HepG2 (cell line): ENCODE data around the gene MAJIN. TPM values are rescaled to one million over a fixed set of nuclear protein-coding genes. Genes with fewer than 3 reads are reported as not detected.
A peak's percentile ranks its signal among the peaks of the same experiment; 100 is the strongest.
"Not testable (repeated sequence)": the region's sequence is repeated elsewhere in the genome, so short reads cannot be mapped to it uniquely, and the experiment has no call there.

Experiments
- ATAC-seq: fragments of 200-7000 bp; cut with Tn5 transposase; 3 replicates; pipeline ENCODE4 v1.9.1; 2020; ENCODE audit warnings: mild to moderate bottlenecking, moderate library complexity
- BruUV-seq: library from RNA; stranded (reverse); fragments of 400-500 nt; replicated peaks from 2 replicates; lab custom pipeline; 2021; lab: Mats Ljungman, UMichigan
- CTCF ChIA-PET: fragments of 300-600 bp; formaldehyde crosslinking; extraction: SDS; loops from one replicate; lab custom pipeline; 2021; ENCODE audit warnings: low total read pairs, inconsistent platforms, low intra/inter-chr PET ratio; lab: Yijun Ruan, JAX
- POLR2A ChIA-PET: fragments of 350-600 bp; sonication (Branson Sonifier 250); formaldehyde crosslinking; loops from one replicate; lab custom pipeline; 2020; ENCODE audit warnings: antibody characterized with exemption, inconsistent platforms; lab: Yijun Ruan, JAX
- DNase-seq: peaks from one replicate; pipeline ENCODE4 v3.0.0-alpha.2; 2015; ENCODE audit warnings: low spot score
- FAIRE-seq: peaks from 3 replicates; lab custom pipeline; 2011; peaks lifted over from hg19 to GRCh38; lab: Jason Lieb, UNC
- H2AFZ ChIP-seq: one replicate; pipeline ENCODE4 v1.6.1; 2011; ENCODE audit warnings: low read length, inconsistent platforms
- H3K27ac ChIP-seq: fragments of 300-600 bp; 3 replicates; pipeline ENCODE4 v1.8.0; 2011; ENCODE audit warnings: mixed run types, mild to moderate bottlenecking, mixed read lengths, low read length, inconsistent platforms; ENCODE audit not compliant: insufficient read depth; ENCODE audit errors: extremely low read length
- H3K27me3 ChIP-seq, 2 experiments: fragments of 200-600 bp in 1 of 2; 2 replicates in 1 of 2; 3 replicates in 1 of 2; pipeline versions ENCODE4 v1.6.0 to v1.8.0; 2011; ENCODE audit warnings: low read length in 2 of 2, mild to moderate bottlenecking in 2 of 2, moderate library complexity in 2 of 2, inconsistent platforms in 1 of 2; ENCODE audit not compliant: insufficient read depth in 2 of 2, control insufficient read depth in 1 of 2
- H3K36me3 ChIP-seq, 2 experiments: fragments of 200-600 bp in 1 of 2; replicated peaks in 1 of 2; 2 replicates in 1 of 2; 3 replicates in 1 of 2; pipeline versions ENCODE4 v1.5.1 to v1.8.0; 2011; ENCODE audit warnings: low read length in 2 of 2, inconsistent platforms in 1 of 2; ENCODE audit not compliant: insufficient read depth in 2 of 2, control insufficient read depth in 1 of 2
- H3K4me1 ChIP-seq: 2 replicates; pipeline ENCODE4 v1.5.1; 2012; ENCODE audit warnings: low read length, inconsistent platforms; ENCODE audit not compliant: insufficient read depth
- H3K4me2 ChIP-seq: 2 replicates; pipeline ENCODE4 v1.6.0; 2011; ENCODE audit warnings: low read depth, low read length, inconsistent platforms
- H3K4me3 ChIP-seq, 3 experiments: fragments of 200-600 bp in 1 of 3; sonication (generic), shearing (Covaris generic) in 1 of 3; replicated peaks in 1 of 3; 2 replicates each; pipeline ENCODE4 v1.5.1; 2011 to 2016; ENCODE audit warnings: low read length in 3 of 3, inconsistent platforms in 2 of 3, low read depth in 2 of 3, mild to moderate bottlenecking in 2 of 3, control low read depth in 1 of 3, mixed read lengths in 1 of 3; ENCODE audit not compliant: insufficient read depth in 1 of 3
- H3K79me2 ChIP-seq: one replicate; pipeline ENCODE4 v1.6.1; 2011; ENCODE audit warnings: low read length, inconsistent platforms; ENCODE audit not compliant: insufficient read depth
- H3K9ac ChIP-seq: 2 replicates; pipeline ENCODE4 v1.6.0; 2011; ENCODE audit warnings: mild to moderate bottlenecking, low read depth, low read length, inconsistent platforms; ENCODE audit not compliant: insufficient read depth
- H3K9me3 ChIP-seq: 2 replicates; pipeline ENCODE4 v1.5.1; 2012; ENCODE audit warnings: mild to moderate bottlenecking, low read length
- H4K20me1 ChIP-seq: 2 replicates; pipeline ENCODE4 v1.6.0; 2011; ENCODE audit warnings: inconsistent platforms, mild to moderate bottlenecking, low read length, moderate library complexity; ENCODE audit not compliant: insufficient read depth
- ATF1 ChIP-seq: IDR thresholded peaks from 2 replicates; pipeline ENCODE4 v1.6.1; 2016; ENCODE audit warnings: mild to moderate bottlenecking, control low read depth
- CREB3 ChIP-seq: sonication (generic); formaldehyde crosslinking; IDR thresholded peaks from 2 replicates; pipeline ENCODE4 v1.5.0; 2020; ENCODE audit warnings: missing genetic modification reagents
- HNF4G ChIP-seq, 2 experiments: sonication (generic) in 1 of 2; formaldehyde crosslinking in 1 of 2; IDR thresholded peaks; 2 replicates each; pipeline versions ENCODE4 v1.4.0 to v1.6.1; 2011 to 2020; ENCODE audit warnings: borderline replicate concordance in 2 of 2, low read depth in 2 of 2, mild to moderate bottlenecking in 2 of 2, low read length in 1 of 2, missing genetic modification reagents in 1 of 2, moderate library complexity in 1 of 2
- HNRNPK ChIP-seq: fragments of 200-400 bp; formaldehyde crosslinking; IDR thresholded peaks from 2 replicates; pipeline ENCODE4 v1.6.1; 2018; ENCODE audit warnings: low read length, low read depth, moderate library complexity, mild to moderate bottlenecking; ENCODE audit not compliant: poor library complexity, severe bottlenecking
- KDM5A ChIP-seq: fragments of 200-600 bp; sonication (generic); IDR thresholded peaks from 2 replicates; pipeline ENCODE4 v1.7.0; 2018; ENCODE audit warnings: antibody characterized with exemption, mild to moderate bottlenecking, low read length, borderline replicate concordance
- MAZ ChIP-seq, 2 experiments: sonication (generic) in 1 of 2; formaldehyde crosslinking in 1 of 2; IDR thresholded peaks; 2 replicates each; pipeline versions ENCODE4 v1.5.0 to v1.6.1; 2012 to 2020; ENCODE audit warnings: low read depth in 2 of 2, mild to moderate bottlenecking in 2 of 2, borderline replicate concordance in 1 of 2, improper control_type of control experiment in 1 of 2, low read length in 1 of 2, missing genetic modification reagents in 1 of 2, moderate library complexity in 1 of 2
- MED1 ChIP-seq: sonication (generic); formaldehyde crosslinking; IDR thresholded peaks from 2 replicates; pipeline ENCODE4 v1.4.0; 2020; ENCODE audit warnings: missing genetic modification reagents
- NR3C1 ChIP-seq: sonication (generic); formaldehyde crosslinking; IDR thresholded peaks from 2 replicates; pipeline ENCODE4 v1.4.0; 2020; ENCODE audit warnings: missing genetic modification reagents
- ZNF383 ChIP-seq: sonication (generic); formaldehyde crosslinking; IDR thresholded peaks from 2 replicates; pipeline ENCODE4 v1.4.0; 2020; ENCODE audit warnings: missing genetic modification reagents, mild to moderate bottlenecking, borderline replicate concordance
- ZNF562 ChIP-seq: sonication (generic); formaldehyde crosslinking; IDR thresholded peaks from 2 replicates; pipeline ENCODE4 v1.8.0; 2022; ENCODE audit warnings: missing genetic modification reagents, borderline replicate concordance
- ZSCAN25 ChIP-seq: sonication (generic); formaldehyde crosslinking; IDR thresholded peaks from 2 replicates; pipeline ENCODE4 v1.8.0; 2022; ENCODE audit warnings: mild to moderate bottlenecking, missing genetic modification reagents
- WGBS: methylation state at CpG from one replicate; pipeline ENCODE4 v1.1.6; 2017; ENCODE audit warnings: low lambda C conversion rate; 5-methylcytosine and 5-hydroxymethylcytosine counted together
- in situ Hi-C: cut with HindIII; loops from 2 replicates; pipeline ENCODE4 v1.10.0; 2017; ENCODE audit warnings: low pct_unique_long_range_greater_than_20kb; ENCODE audit not compliant: extremely low pct_ligation_motif_present
- intact Hi-C: fragments of 100-400 bp; cut with micrococcal nuclease; formaldehyde crosslinking; loops from one replicate; pipeline ENCODE4 v1.10.0; 2022; ENCODE audit not compliant: unreplicated experiment
- polyA plus RNA-seq, 8 experiments: library from polyadenylated mRNA; depleted of rRNA in 3 of 8; stranded (reverse) in 7 of 8; unstranded in 1 of 8; fragments of >200 nt; fragmentation: Illumina TruSeq in 4 of 8; extraction: Trizol in 4 of 8; gene quantifications; 2 replicates each; pipeline versions ENCODE4 v1.2.1 to v1.2.3, GENCODE V29; 2011 to 2016; ENCODE audit warnings: low read depth in 4 of 8, missing spikeins in 1 of 8, mixed read lengths in 1 of 8; ENCODE audit not compliant: insufficient read depth in 1 of 8
- total RNA-seq, 5 experiments: library from RNA; depleted of rRNA; stranded (reverse); fragments of >200 nt; fragmentation: Illumina TruSeq; extraction: Trizol; gene quantifications; 2 replicates each; pipeline ENCODE4 v1.2.3, GENCODE V29; 2016; ENCODE audit warnings: low read depth in 1 of 5
- TF ChIP-seq, protein P1 (sequence below): sonication (generic); formaldehyde crosslinking; IDR thresholded peaks from 2 replicates; pipeline ENCODE4 v1.4.0; 2020; ENCODE audit warnings: mild to moderate bottlenecking, missing genetic modification reagents
- TF ChIP-seq, protein P2 (sequence below): sonication (generic); formaldehyde crosslinking; conservative IDR thresholded peaks from 2 replicates; pipeline ENCODE4 v1.4.0; 2020; ENCODE audit warnings: mild to moderate bottlenecking, missing genetic modification reagents, moderate library complexity

The MAJIN gene
- total and polyA plus RNA-seq, 2 of the 13 experiments (the other 11 are each of a cell fraction or from before 2014, with no cell fraction given): not detected

DNA sequence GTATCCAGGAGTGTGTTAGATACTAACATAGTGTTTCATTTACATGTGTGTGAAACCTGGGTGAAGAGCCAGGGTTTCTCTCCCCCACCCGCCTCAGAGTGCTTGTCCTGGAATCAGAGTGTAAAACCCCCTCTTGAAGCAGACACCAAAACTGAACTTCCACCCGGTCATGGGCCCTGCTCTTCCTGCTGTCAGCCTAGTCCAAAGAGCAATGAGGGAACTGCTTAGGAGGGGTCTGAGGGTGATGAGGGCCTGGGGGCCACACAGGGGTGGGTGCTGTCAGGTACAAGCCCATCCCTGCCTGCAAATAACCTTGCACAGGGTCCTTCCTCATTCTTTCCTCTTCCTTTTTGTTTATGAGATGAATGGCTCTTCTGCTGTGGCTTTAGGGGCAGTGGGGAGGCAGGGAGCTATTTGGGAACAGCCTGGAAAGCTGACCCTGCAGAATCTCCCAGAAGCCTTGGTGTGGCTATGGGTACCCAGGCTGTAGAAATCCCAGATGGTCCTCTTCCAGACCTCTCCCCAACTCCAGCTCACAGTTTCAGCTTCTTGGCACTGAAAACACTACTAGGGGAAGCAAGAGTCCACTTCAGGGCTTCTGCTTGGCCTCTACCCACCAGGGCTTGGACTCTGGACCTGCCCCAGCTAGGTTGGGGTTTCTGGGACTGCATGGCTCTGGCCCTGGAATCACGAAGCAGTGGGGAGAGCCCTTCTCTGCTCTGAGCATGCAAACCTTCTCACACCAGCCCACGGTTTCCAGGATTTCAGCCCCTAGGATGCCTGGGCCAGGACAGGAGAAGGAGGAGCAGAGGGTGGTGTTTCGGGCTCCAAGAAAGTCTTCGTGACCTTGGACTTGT lies 16.3 kb upstream of the MAJIN start (continued):
- TF ChIP-seq, protein P1, sequence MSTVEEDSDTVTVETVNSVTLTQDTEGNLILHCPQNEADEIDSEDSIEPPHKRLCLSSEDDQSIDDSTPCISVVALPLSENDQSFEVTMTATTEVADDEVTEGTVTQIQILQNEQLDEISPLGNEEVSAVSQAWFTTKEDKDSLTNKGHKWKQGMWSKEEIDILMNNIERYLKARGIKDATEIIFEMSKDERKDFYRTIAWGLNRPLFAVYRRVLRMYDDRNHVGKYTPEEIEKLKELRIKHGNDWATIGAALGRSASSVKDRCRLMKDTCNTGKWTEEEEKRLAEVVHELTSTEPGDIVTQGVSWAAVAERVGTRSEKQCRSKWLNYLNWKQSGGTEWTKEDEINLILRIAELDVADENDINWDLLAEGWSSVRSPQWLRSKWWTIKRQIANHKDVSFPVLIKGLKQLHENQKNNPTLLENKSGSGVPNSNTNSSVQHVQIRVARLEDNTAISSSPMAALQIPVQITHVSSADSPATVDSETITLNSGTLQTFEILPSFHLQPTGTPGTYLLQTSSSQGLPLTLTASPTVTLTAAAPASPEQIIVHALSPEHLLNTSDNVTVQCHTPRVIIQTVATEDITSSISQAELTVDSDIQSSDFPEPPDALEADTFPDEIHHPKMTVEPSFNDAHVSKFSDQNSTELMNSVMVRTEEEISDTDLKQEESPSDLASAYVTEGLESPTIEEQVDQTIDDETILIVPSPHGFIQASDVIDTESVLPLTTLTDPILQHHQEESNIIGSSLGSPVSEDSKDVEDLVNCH (CRISPR knock-in tag): no peak
- no peak for TF ChIP-seq NR3C1 (CRISPR knock-in tag)
- TF ChIP-seq ZNF562: no peak
- no peak for TF ChIP-seq CREB3 (CRISPR knock-in tag)
- TF ChIP-seq HNF4G (IDR thresholded peaks at IDR 0.05; ENCODE audit: borderline replicate concordance, low read depth, low read length): peak; percentile 25; the same call in 1 of the 2 replicates
- no peak for TF ChIP-seq HNF4G (CRISPR knock-in tag; IDR thresholded peaks at IDR 0.05; ENCODE audit: borderline replicate concordance, low read depth)
- TF ChIP-seq ZNF383 (CRISPR knock-in tag): no peak
- no peak for TF ChIP-seq HNRNPK
- TF ChIP-seq, protein P2, sequence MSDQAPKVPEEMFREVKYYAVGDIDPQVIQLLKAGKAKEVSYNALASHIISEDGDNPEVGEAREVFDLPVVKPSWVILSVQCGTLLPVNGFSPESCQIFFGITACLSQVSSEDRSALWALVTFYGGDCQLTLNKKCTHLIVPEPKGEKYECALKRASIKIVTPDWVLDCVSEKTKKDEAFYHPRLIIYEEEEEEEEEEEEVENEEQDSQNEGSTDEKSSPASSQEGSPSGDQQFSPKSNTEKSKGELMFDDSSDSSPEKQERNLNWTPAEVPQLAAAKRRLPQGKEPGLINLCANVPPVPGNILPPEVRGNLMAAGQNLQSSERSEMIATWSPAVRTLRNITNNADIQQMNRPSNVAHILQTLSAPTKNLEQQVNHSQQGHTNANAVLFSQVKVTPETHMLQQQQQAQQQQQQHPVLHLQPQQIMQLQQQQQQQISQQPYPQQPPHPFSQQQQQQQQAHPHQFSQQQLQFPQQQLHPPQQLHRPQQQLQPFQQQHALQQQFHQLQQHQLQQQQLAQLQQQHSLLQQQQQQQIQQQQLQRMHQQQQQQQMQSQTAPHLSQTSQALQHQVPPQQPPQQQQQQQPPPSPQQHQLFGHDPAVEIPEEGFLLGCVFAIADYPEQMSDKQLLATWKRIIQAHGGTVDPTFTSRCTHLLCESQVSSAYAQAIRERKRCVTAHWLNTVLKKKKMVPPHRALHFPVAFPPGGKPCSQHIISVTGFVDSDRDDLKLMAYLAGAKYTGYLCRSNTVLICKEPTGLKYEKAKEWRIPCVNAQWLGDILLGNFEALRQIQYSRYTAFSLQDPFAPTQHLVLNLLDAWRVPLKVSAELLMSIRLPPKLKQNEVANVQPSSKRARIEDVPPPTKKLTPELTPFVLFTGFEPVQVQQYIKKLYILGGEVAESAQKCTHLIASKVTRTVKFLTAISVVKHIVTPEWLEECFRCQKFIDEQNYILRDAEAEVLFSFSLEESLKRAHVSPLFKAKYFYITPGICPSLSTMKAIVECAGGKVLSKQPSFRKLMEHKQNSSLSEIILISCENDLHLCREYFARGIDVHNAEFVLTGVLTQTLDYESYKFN: peak; percentile 79
- 0 out of 2 replicates have a peak, but pooled peaks have one; percentile 26 for TF ChIP-seq MED1
- no peak for TF ChIP-seq MAZ (IDR thresholded peaks at IDR 0.05; ENCODE audit: borderline replicate concordance, low read depth, low read length)
- no peak for TF ChIP-seq MAZ (CRISPR knock-in tag; IDR thresholded peaks at IDR 0.05; ENCODE audit: low read depth)
- no peak for TF ChIP-seq ATF1 (CRISPR knock-in tag)
- TF ChIP-seq ZSCAN25 (CRISPR knock-in tag): no peak
- TF ChIP-seq KDM5A: no peak

DNA sequence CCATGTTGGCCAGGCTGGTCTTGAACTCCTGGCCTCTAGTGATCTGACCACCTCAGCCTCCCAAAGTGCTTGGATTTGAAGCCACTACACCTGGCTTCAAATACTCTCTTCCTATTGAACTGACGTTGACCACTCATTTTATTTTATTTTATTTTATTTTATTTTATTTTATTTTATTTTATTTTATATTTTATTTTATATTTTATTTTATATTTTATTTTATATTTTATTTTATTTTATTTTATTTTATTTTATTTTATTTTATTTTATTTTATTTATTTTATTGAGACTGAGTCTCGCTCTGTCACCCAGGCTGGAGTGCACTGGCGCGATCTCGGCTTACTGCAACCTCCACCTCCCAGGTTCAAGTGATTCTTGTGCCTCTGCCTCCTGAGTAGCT lies 11.4 kb upstream of the MAJIN start:
- H3K4me3 ChIP-seq, POLR2A ChIA-PET, H3K27ac ChIP-seq, DNase-seq, H3K9ac ChIP-seq, FAIRE-seq, H3K9me3 ChIP-seq, H3K36me3 ChIP-seq, ATAC-seq, H3K27me3 ChIP-seq, H2AFZ ChIP-seq, H4K20me1 ChIP-seq, CTCF ChIA-PET, H3K4me2 ChIP-seq, intact Hi-C loops, BruUV-seq, in situ Hi-C loops, H3K79me2 ChIP-seq: not testable (repeated sequence)
- H3K4me1 ChIP-seq: peaks cover 25% of the 10 kb centered on the region
- 69% methylated on average over 5 of the region's 5 CpGs for WGBS
